OCI-LY7 (cell line): Measurements from ENCODE around the gene CSDE1.

Source experiments
- EZH2phosphoT487 ChIP-seq: fragments of 200-600 bp; sonication (generic); IDR thresholded peaks from 2 replicates; pipeline ENCODE4 v1.6.1; 2018; ENCODE audit warnings: low read depth, borderline replicate concordance, mild to moderate bottlenecking, mixed run types, antibody characterized with exemption, low read length, moderate library complexity, mixed read lengths
- TF ChIP-seq, protein P1 (sequence below): fragments of 200-600 bp; sonication (generic); conservative IDR thresholded peaks from 2 replicates; pipeline ENCODE4 v1.5.1; 2014; ENCODE audit warnings: mild to moderate bottlenecking, antibody characterized with exemption, low read length, moderate library complexity, mixed read lengths

GRCh38 chr1:114685851-114686250, 71.9 kb downstream of the CSDE1 start:
- TF ChIP-seq, protein P1, sequence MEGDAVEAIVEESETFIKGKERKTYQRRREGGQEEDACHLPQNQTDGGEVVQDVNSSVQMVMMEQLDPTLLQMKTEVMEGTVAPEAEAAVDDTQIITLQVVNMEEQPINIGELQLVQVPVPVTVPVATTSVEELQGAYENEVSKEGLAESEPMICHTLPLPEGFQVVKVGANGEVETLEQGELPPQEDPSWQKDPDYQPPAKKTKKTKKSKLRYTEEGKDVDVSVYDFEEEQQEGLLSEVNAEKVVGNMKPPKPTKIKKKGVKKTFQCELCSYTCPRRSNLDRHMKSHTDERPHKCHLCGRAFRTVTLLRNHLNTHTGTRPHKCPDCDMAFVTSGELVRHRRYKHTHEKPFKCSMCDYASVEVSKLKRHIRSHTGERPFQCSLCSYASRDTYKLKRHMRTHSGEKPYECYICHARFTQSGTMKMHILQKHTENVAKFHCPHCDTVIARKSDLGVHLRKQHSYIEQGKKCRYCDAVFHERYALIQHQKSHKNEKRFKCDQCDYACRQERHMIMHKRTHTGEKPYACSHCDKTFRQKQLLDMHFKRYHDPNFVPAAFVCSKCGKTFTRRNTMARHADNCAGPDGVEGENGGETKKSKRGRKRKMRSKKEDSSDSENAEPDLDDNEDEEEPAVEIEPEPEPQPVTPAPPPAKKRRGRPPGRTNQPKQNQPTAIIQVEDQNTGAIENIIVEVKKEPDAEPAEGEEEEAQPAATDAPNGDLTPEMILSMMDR = no peak
- TF ChIP-seq EZH2phosphoT487 = no peak
